Activated CD8-positive, alpha-beta T cell treated with anti-CD3 and anti-CD28 coated beads, Interleukin-2, amount 10 ng/mL, durations not matched to agents 7 days and 5 days (primary cell): ENCODE results near the gene RWDD2A. TPM values are rescaled to one million over a fixed set of nuclear protein-coding genes. Genes with fewer than 3 reads are reported as not detected.

ENCODE experiments used
- ATAC-seq: fragments of 150-1000 bp; cut with Tn5 transposase; one replicate; pipeline ENCODE4 v1.10.0; 2021; ENCODE audit warnings: moderate library complexity
- CTCF ChIA-PET: fragments of 350-600 bp; sonication (Branson Sonifier 250); formaldehyde crosslinking; loops from one replicate; lab custom pipeline; 2021; ENCODE audit warnings: antibody characterized with exemption; lab: Charles Lee
- POLR2A ChIA-PET: fragments of 350-600 bp; sonication (Branson Sonifier 250); formaldehyde crosslinking; loops from one replicate; lab custom pipeline; 2021; ENCODE audit warnings: antibody characterized with exemption; lab: Charles Lee
- DNase-seq: peaks from one replicate; pipeline ENCODE4 v3.0.0-alpha.2; 2020
- H3K27ac Mint-ChIP-seq: one replicate; pipeline ENCODE4 v1.8.0; 2021; ENCODE audit warnings: mild to moderate bottlenecking, mixed read lengths
- H3K27me3 Mint-ChIP-seq: one replicate; pipeline ENCODE4 v1.8.0; 2021; ENCODE audit warnings: low read depth, mixed read lengths
- H3K36me3 Mint-ChIP-seq: one replicate; pipeline ENCODE4 v1.8.0; 2021; ENCODE audit warnings: low read depth, mixed read lengths
- H3K4me1 Mint-ChIP-seq: one replicate; pipeline ENCODE4 v1.8.0; 2021; ENCODE audit warnings: low read depth, mixed read lengths
- H3K4me3 Mint-ChIP-seq: one replicate; pipeline ENCODE4 v1.8.0; 2021; ENCODE audit warnings: mild to moderate bottlenecking, mixed read lengths
- H3K9me3 Mint-ChIP-seq: one replicate; pipeline ENCODE4 v1.8.0; 2022; ENCODE audit warnings: mixed read lengths; ENCODE audit not compliant: insufficient read depth
- total RNA-seq, 2 experiments: library from RNA; stranded (reverse); gene quantifications; one replicate each; pipeline ENCODE4 v1.2.3, GENCODE V29; 2021

RWDD2A gene
- under 1 TPM; 0.57 to 0.87 TPM for total RNA-seq

- Mint-ChIP-seq H3K27me3 (peaks cover 6% of the 10 kb centered on the region), H3K4me1 (peaks cover 20% of the 10 kb centered on the region), H3K36me3 (peaks cover 7% of the 10 kb centered on the region), H3K9me3 (no peaks in the 10 kb centered on the region), H3K27ac (peak within 1 kb of the TSS; percentile 88), H3K4me3 (peak within 1 kb of the TSS; percentile 90)
- ATAC-seq: peak; percentile 98
- peak; percentile 90 for DNase-seq
- CTCF ChIA-PET: interaction anchor here (1.5 to 10.7 kb wide), 2 partner anchors 22 to 127 kb away, joined by 5 to 105 read pairs; partner anchors contain the start of genes DOP1A and UBE3D
- POLR2A ChIA-PET: no interaction called here
Observed at GRCh38 chr6:83192871-83193746, at the start of gene RWDD2A, which contains the start of gene PGM3. Gene RWDD2A, plus strand, starts transcription at chr6:83193357. Its CDS starts 1,095 bp downstream, at chr6:83194452. Gene PGM3, minus strand, starts transcription at chr6:83193265. Its CDS starts 2,253 bp downstream, at chr6:83191012.

GRCh38 chr6:83151114-83151513 lies 42.0 kb upstream of the RWDD2A start:
- no peaks in the 10 kb centered on the region for H3K9me3 Mint-ChIP-seq
- no peaks in the 10 kb centered on the region for H3K4me1 Mint-ChIP-seq
- H3K36me3 Mint-ChIP-seq: peaks cover 12% of the 10 kb centered on the region
- no peak for DNase-seq
- ChIA-PET POLR2A (no interaction called here), CTCF (interaction anchor here (1.0 kb wide), 1 partner anchor 64 kb away, joined by 3 read pairs; no protein-coding TSS in a partner anchor)
- H3K27ac Mint-ChIP-seq: no peak overlapping the region
- H3K27me3 Mint-ChIP-seq: no peaks in the 10 kb centered on the region
- H3K4me3 Mint-ChIP-seq: no peak overlapping the region
- ATAC-seq: no peak

- H3K4me3 Mint-ChIP-seq: no peak overlapping the region
- peaks cover 17% of the 10 kb centered on the region for H3K36me3 Mint-ChIP-seq
- no peaks in the 10 kb centered on the region for H3K9me3 Mint-ChIP-seq
- CTCF ChIA-PET: interaction anchor here (0.5 to 1.3 kb wide), 2 partner anchors 31 to 84 kb away, joined by 3 read pairs; no protein-coding TSS in a partner anchor
- no peaks in the 10 kb centered on the region for H3K27me3 Mint-ChIP-seq
- no peak for ATAC-seq
- POLR2A ChIA-PET: no interaction called here
- no peak overlapping the region for H3K27ac Mint-ChIP-seq
- no peaks in the 10 kb centered on the region for H3K4me1 Mint-ChIP-seq
- DNase-seq: no peak
Observed at GRCh38 chr6:83152913-83153312, 40.2 kb upstream of the RWDD2A start.

DNA sequence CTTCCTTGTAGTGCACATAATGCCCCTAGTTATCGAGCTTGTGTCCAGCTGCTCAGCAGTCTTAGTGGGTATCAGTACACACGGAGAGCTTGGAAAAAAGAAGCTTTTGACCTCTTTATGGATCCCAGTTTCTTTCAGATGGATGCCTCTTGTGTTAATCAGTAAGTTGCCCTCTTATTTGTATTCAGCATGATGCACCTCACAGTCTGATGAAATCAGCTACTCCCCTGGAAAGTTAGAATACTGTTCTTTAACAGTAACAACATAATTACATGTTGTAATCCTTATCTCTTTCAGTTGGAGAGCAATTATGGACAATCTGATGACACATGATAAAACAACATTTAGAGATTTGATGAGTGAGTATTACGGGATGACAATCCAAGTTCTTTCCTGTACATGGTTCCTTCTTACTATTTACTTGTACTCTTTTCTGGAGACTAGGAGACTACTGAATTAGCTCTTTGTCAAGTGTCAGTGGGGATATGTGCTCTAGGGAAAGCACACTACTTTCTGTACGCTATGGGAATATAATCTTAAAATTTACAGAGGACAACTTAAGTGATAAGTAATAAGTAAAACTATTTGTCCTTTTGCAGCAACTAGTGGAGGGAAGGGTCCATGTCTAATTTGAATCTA lies 39.2 kb upstream of the RWDD2A start:
- CTCF ChIA-PET: interaction anchor here (1.3 kb wide), 1 partner anchor 30 kb away, joined by 3 read pairs; no protein-coding TSS in a partner anchor
- ATAC-seq: no peak
- H3K27ac Mint-ChIP-seq: no peak overlapping the region
- no peaks in the 10 kb centered on the region for H3K9me3 Mint-ChIP-seq
- H3K36me3 Mint-ChIP-seq: peaks cover 17% of the 10 kb centered on the region
- POLR2A ChIA-PET: no interaction called here
- no peak overlapping the region for H3K4me3 Mint-ChIP-seq
- DNase-seq: no peak
- H3K27me3 Mint-ChIP-seq: no peaks in the 10 kb centered on the region
- no peaks in the 10 kb centered on the region for H3K4me1 Mint-ChIP-seq

DNA sequence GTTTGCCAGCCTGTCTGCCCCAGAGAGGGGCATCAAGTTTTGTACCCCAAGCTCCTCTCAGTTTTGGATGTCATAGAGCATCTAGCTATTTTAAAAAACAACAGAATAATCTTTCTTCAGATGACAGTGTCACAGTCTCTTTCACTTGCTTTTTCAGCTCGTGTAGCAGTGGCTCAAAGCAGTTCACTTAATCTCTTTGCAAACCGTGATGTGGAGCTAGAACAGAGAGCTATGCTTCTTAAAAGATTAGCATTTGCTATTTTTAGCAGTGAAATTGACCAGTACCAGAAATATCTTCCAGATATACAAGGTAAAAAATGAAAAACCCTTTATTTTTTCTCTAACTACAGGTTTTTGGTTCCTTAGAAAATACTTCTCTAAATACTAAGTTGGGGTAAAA lies 37.4 kb upstream of the RWDD2A start:
- H3K27me3 Mint-ChIP-seq: no peaks in the 10 kb centered on the region
- ATAC-seq (no peak), DNase-seq (no peak)
- no peak overlapping the region for H3K4me3 Mint-ChIP-seq
- ChIA-PET CTCF (no interaction called here), POLR2A (interaction anchor here (0.7 kb wide), 1 partner anchor 66 kb away, joined by 3 read pairs; no protein-coding TSS in a partner anchor)
- peaks cover 26% of the 10 kb centered on the region for H3K36me3 Mint-ChIP-seq
- H3K27ac Mint-ChIP-seq: no peak overlapping the region
- no peaks in the 10 kb centered on the region for H3K4me1 Mint-ChIP-seq
- H3K9me3 Mint-ChIP-seq: no peaks in the 10 kb centered on the region

DNA sequence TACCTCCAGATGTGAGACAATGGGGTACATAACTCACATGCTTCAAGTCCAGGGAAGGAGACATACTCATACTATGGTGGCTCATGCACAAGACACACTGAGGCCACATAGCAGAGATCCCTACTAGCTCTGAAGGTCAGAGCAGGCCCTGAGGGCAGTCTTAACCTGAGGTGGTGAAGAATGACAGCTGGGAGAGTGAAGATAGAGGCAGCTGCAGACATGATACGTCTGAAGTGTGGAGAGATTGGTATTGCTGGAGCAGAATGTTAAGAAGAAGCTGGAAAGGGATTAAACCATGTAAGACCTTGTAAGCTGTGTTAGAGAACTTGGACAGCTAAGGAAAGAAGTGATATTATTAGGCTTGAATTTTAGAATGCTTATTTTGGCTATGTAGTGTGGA lies 33.0 kb upstream of the RWDD2A start:
- Mint-ChIP-seq H3K4me3 (no peak overlapping the region), H3K27ac (no peak overlapping the region), H3K4me1 (no peaks in the 10 kb centered on the region), H3K9me3 (no peaks in the 10 kb centered on the region), H3K36me3 (peaks cover 34% of the 10 kb centered on the region), H3K27me3 (no peaks in the 10 kb centered on the region)
- no peak for ATAC-seq
- POLR2A ChIA-PET: no interaction called here
- CTCF ChIA-PET: interaction anchor here (0.6 to 1.2 kb wide), 2 partner anchors 93 to 94 kb away, joined by 3 to 4 read pairs; partner anchors contain the start of genes DOP1A and UBE3D
- DNase-seq: no peak

DNA sequence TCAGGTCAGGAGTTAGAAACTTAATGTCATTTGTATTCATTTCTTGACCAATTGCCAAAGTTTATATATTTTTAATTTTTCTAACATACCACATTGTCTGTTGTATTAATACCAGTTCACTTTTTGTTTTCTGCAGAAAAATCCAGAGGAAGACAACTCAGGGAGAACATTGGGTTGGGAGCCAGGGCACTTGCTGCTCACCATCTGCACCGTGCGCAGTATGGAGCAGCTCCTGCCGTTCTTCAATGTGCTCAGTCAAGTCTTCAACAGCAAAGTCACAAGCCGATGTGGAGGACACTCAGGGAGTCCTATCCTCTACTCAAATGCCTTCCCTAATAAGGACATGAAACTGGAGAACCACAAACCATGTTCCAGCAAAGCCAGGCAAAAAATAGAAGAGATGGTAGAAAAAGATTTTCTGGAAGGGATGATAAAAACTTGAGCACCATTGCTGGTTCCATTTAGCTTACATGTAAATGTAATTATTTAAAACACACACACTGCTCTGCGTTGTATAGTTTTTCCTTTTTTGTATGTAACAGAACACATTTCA lies 25.4 kb upstream of the RWDD2A start:
- Mint-ChIP-seq H3K36me3 (peaks cover 45% of the 10 kb centered on the region), H3K27me3 (no peaks in the 10 kb centered on the region), H3K4me1 (no peaks in the 10 kb centered on the region), H3K27ac (no peak overlapping the region), H3K4me3 (no peak overlapping the region), H3K9me3 (no peaks in the 10 kb centered on the region)
- ChIA-PET CTCF (interaction anchor here (1.5 to 12.7 kb wide), 2 partner anchors 47 to 102 kb away, joined by 3 to 60 read pairs; partner anchors contain the start of genes DOP1A and UBE3D), POLR2A (interaction anchor here (0.7 kb wide), 1 partner anchor 36 kb away, joined by 3 read pairs; no protein-coding TSS in a partner anchor)
- DNase-seq: no peak
- ATAC-seq: no peak

GRCh38 chr6:83168556-83168955 lies 24.6 kb upstream of the RWDD2A start:
- Mint-ChIP-seq H3K27ac (no peak overlapping the region), H3K9me3 (no peaks in the 10 kb centered on the region), H3K4me3 (no peak overlapping the region), H3K27me3 (no peaks in the 10 kb centered on the region), H3K4me1 (no peaks in the 10 kb centered on the region), H3K36me3 (peaks cover 50% of the 10 kb centered on the region)
- ChIA-PET POLR2A (no interaction called here), CTCF (interaction anchor here (1.5 to 12.7 kb wide), 2 partner anchors 47 to 102 kb away, joined by 3 to 60 read pairs; partner anchors contain the start of genes DOP1A and UBE3D)
- ATAC-seq (no peak), DNase-seq (no peak)

DNA sequence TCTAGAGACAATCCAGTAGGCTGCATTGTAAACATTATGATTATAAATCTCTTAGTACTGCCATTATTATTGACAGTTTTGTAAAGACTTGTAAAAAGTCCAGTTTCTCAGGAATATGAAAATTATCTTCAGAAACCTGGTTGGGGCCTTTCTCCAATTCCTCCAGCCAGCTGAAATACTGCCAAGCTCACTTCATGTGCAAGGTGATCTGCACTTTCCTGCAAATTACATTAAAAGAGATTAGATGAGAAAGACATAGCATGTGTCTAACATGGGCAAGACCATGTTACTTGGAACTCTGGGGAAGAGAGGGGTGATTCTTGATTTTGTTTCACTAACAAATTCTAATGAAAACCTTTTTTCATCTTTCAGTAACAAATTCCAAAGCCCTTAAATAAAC lies 24.1 kb upstream of the RWDD2A start:
- H3K27me3 Mint-ChIP-seq: no peaks in the 10 kb centered on the region
- DNase-seq: no peak
- POLR2A ChIA-PET: no interaction called here
- H3K9me3 Mint-ChIP-seq: no peaks in the 10 kb centered on the region
- ATAC-seq: no peak
- CTCF ChIA-PET: interaction anchor here (12.7 kb wide), 1 partner anchor 103 kb away, joined by 60 read pairs; the partner anchor contains the start of genes DOP1A and UBE3D
- H3K4me1 Mint-ChIP-seq: no peaks in the 10 kb centered on the region
- no peak overlapping the region for H3K27ac Mint-ChIP-seq
- H3K4me3 Mint-ChIP-seq: no peak overlapping the region
- H3K36me3 Mint-ChIP-seq: peaks cover 52% of the 10 kb centered on the region

DNA sequence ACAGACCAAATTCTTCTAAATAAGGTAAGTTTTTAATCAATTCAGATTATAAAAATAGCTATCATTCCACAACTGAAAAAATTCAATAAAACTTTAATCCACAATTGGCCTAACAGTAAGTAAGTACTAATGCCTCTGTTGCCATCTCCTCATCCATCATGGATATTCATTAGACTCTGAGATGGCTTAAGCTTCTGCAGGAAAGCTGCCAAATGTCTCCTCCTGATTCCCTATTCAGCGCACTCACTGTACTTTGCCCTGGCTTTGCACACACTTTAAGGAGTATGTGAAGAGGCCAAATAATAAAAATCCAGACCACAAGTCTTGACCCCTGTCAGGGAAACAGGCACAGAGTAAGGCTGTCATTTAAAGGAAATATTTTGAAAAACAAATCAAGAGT lies 23.6 kb upstream of the RWDD2A start:
- Mint-ChIP-seq H3K4me1 (no peaks in the 10 kb centered on the region), H3K27ac (no peak overlapping the region), H3K36me3 (peaks cover 54% of the 10 kb centered on the region), H3K9me3 (no peaks in the 10 kb centered on the region), H3K4me3 (no peak overlapping the region), H3K27me3 (no peaks in the 10 kb centered on the region)
- POLR2A ChIA-PET: no interaction called here
- CTCF ChIA-PET: interaction anchor here (1.1 to 12.7 kb wide), 2 partner anchors 19 to 103 kb away, joined by 4 to 60 read pairs; partner anchors contain the start of genes DOP1A and UBE3D
- ATAC-seq (no peak), DNase-seq (no peak)

GRCh38 chr6:83176246-83176645 lies 16.9 kb upstream of the RWDD2A start:
- H3K4me3 Mint-ChIP-seq: no peak overlapping the region
- peaks cover 35% of the 10 kb centered on the region for H3K36me3 Mint-ChIP-seq
- H3K27ac Mint-ChIP-seq: no peak overlapping the region
- ChIA-PET POLR2A (no interaction called here), CTCF (interaction anchor here (12.7 kb wide), 1 partner anchor 110 kb away, joined by 60 read pairs; the partner anchor contains the start of genes DOP1A and UBE3D)
- H3K9me3 Mint-ChIP-seq: no peaks in the 10 kb centered on the region
- DNase-seq (no peak), ATAC-seq (no peak)
- no peaks in the 10 kb centered on the region for H3K27me3 Mint-ChIP-seq
- H3K4me1 Mint-ChIP-seq: peaks cover 2% of the 10 kb centered on the region
